Fibroblast of mammary gland (primary cell): ENCODE data around the gene SV2C.

ENCODE experiments used
- DNase-seq: peaks from one replicate; pipeline ENCODE4 v3.0.0-alpha.2; 2010; ENCODE audit warnings: low read depth
- H3K4me3 ChIP-seq: 2 replicates; pipeline ENCODE4 v1.5.1; 2011; ENCODE audit warnings: low read depth, mild to moderate bottlenecking, low read length, moderate library complexity; ENCODE audit not compliant: control insufficient read depth
- CTCF ChIP-seq: conservative IDR thresholded peaks from 2 replicates; pipeline ENCODE4 v1.5.1; 2011; ENCODE audit warnings: low read depth, low read length, inconsistent platforms; ENCODE audit not compliant: control insufficient read depth, insufficient read depth

Gene SV2C

DNA sequence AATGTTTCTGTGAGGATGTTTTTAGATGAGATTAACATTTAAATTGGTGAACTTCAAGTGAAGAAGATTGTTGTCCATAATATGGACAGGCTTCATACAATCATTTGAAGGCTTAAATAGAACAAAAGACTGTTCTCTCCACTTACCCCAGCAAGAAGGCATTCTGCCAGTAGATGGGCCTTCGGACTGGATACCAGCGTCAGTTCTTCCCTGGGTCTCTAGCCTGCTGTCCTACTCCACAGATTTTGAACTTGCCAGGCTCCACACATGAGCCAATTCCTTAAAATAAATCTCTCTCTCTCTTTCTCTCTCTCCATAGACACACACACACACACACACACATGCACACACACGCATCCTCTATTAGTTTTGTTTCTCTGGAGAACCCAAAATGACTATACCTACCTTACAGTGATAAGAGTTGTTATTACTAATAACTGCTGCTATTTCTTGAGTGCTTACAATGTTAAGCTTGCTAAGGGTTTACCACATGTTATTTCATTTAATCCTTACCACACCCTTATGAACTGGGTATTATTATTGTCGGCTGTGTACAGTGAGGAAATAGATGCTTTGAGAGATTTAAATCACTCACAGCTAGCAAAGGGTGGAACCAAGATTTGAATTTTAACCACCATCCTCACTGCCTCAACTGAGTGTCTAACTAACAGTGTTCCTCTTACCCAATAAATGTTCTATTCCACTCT lies 300.1 kb downstream of the SV2C start:
- TF ChIP-seq CTCF, result no peak
- no peak overlapping the region for H3K4me3 ChIP-seq
- no peak for DNase-seq

- no peak for TF ChIP-seq CTCF
- no peak for DNase-seq
- H3K4me3 ChIP-seq, result no peak overlapping the region
Observed at GRCh38 chr5:76384189-76384588, 301.0 kb downstream of the SV2C start.

GRCh38 chr5:76384705-76385104 lies 301.5 kb downstream of the SV2C start:
- DNase-seq, result no peak
- no peak overlapping the region for H3K4me3 ChIP-seq
- TF ChIP-seq CTCF, result no peak

GRCh38 chr5:76385540-76385939 lies 302.4 kb downstream of the SV2C start:
- no peak for DNase-seq
- TF ChIP-seq CTCF, result no peak
- no peak overlapping the region for H3K4me3 ChIP-seq

- TF ChIP-seq CTCF, result no peak
- no peak for DNase-seq
- no peak overlapping the region for H3K4me3 ChIP-seq
Observed at GRCh38 chr5:76386360-76386759, 303.2 kb downstream of the SV2C start.

DNA sequence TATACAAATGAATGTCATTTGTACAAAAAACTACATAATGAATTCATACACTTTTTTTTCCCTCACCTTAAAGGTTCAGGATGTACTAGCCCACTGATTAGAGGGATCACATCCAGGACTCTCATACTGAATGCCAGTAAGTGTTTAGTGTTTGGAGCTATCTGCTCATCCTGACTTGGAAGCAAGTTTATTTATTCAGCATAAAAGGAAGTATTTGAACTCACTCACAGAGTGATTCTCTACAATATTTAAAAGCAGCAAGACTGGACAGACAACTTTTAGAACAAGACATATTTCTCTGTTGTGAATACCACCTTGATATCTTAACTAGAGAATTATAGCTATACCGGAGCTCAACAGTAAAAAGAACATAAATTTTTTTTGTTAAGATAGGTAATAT lies 305.1 kb downstream of the SV2C start:
- TF ChIP-seq CTCF, result no peak

More for the DNA sequence above, 305.1 kb downstream of the SV2C start:
- H3K4me3 ChIP-seq, result no peak overlapping the region
- DNase-seq, result no peak
